ENCODE data around the gene CTXN2. TPM values are rescaled to one million over a fixed set of nuclear protein-coding genes. Genes with fewer than 3 reads are reported as not detected.

Gene CTXN2
- total RNA-seq, 1 donor from 2014 or later, result not detected

- Histone ChIP-seq H3K9me3 (replicated peaks) (no peaks in the 10 kb centered on the region), H3K27ac (replicated peaks) (no peak overlapping the region), H3K4me3 (no peak overlapping the region), H3K27me3 (ENCODE audit: low read depth) (peaks cover 7% of the 10 kb centered on the region), H3K36me3 (no peaks in the 10 kb centered on the region), H3K4me1 (no peaks in the 10 kb centered on the region)
- intact Hi-C loops (cut with micrococcal nuclease), result no loop called here
- no peak for TF ChIP-seq CTCF (IDR thresholded peaks at IDR 0.05; ENCODE audit: borderline replicate concordance)
- no peak for DNase-seq
Measured at GRCh38 chr15:48221261-48221660, 29.8 kb downstream of the CTXN2 start.

- peaks cover 7% of the 10 kb centered on the region for H3K27me3 ChIP-seq (ENCODE audit: low read depth)
- intact Hi-C loops (cut with micrococcal nuclease), result no loop called here
- no peak for TF ChIP-seq CTCF (IDR thresholded peaks at IDR 0.05; ENCODE audit: borderline replicate concordance)
- no peak for DNase-seq
- H3K4me3 ChIP-seq, result no peak overlapping the region
- no peaks in the 10 kb centered on the region for H3K36me3 ChIP-seq
- no peaks in the 10 kb centered on the region for H3K4me1 ChIP-seq
- H3K27ac ChIP-seq (replicated peaks), result no peak overlapping the region
- H3K9me3 ChIP-seq (replicated peaks), result no peaks in the 10 kb centered on the region
Measured at GRCh38 chr15:48221885-48222284, 30.4 kb downstream of the CTXN2 start.

- no peak for TF ChIP-seq CTCF (IDR thresholded peaks at IDR 0.05; ENCODE audit: borderline replicate concordance)
- Histone ChIP-seq H3K9me3 (replicated peaks) (no peaks in the 10 kb centered on the region), H3K4me3 (no peak overlapping the region), H3K27ac (replicated peaks) (no peak overlapping the region), H3K36me3 (no peaks in the 10 kb centered on the region), H3K4me1 (no peaks in the 10 kb centered on the region), H3K27me3 (ENCODE audit: low read depth) (peaks cover 7% of the 10 kb centered on the region)
- DNase-seq, result no peak
- intact Hi-C loops (cut with micrococcal nuclease), result no loop called here
Measured at GRCh38 chr15:48222627-48223026, 31.2 kb downstream of the CTXN2 start.

- Histone ChIP-seq H3K27me3 (ENCODE audit: low read depth) (peaks cover 7% of the 10 kb centered on the region), H3K9me3 (replicated peaks) (no peaks in the 10 kb centered on the region), H3K4me1 (no peaks in the 10 kb centered on the region), H3K4me3 (no peak overlapping the region), H3K36me3 (no peaks in the 10 kb centered on the region), H3K27ac (replicated peaks) (no peak overlapping the region)
- DNase-seq, result no peak
- intact Hi-C loops (cut with micrococcal nuclease), result no loop called here
- no peak for TF ChIP-seq CTCF (IDR thresholded peaks at IDR 0.05; ENCODE audit: borderline replicate concordance)
Measured at GRCh38 chr15:48225771-48226170, 34.3 kb downstream of the CTXN2 start.

GRCh38 chr15:48230498-48230897 is 39.0 kb downstream of the CTXN2 start:
- Histone ChIP-seq H3K9me3 (replicated peaks) (no peaks in the 10 kb centered on the region), H3K4me3 (no peak overlapping the region), H3K4me1 (no peaks in the 10 kb centered on the region), H3K27ac (replicated peaks) (no peak overlapping the region), H3K36me3 (no peaks in the 10 kb centered on the region), H3K27me3 (ENCODE audit: low read depth) (peaks cover 8% of the 10 kb centered on the region)
- no peak for DNase-seq
- intact Hi-C loops (cut with micrococcal nuclease), result no loop called here
- no peak for TF ChIP-seq CTCF (IDR thresholded peaks at IDR 0.05; ENCODE audit: borderline replicate concordance)

GRCh38 chr15:48233246-48233645 is 41.8 kb downstream of the CTXN2 start:
- intact Hi-C loops (cut with micrococcal nuclease), result no loop called here
- Histone ChIP-seq H3K4me3 (no peak overlapping the region), H3K27ac (replicated peaks) (no peak overlapping the region), H3K36me3 (no peaks in the 10 kb centered on the region), H3K4me1 (no peaks in the 10 kb centered on the region), H3K9me3 (replicated peaks) (no peaks in the 10 kb centered on the region), H3K27me3 (ENCODE audit: low read depth) (peaks cover 8% of the 10 kb centered on the region)
- TF ChIP-seq CTCF (IDR thresholded peaks at IDR 0.05; ENCODE audit: borderline replicate concordance), result no peak
- no peak for DNase-seq

All from left ventricle myocardium inferior (tissue), 1 donor.